GM12892 (cell line): Measurements from ENCODE around the gene PSMA7.

ENCODE experiments used
- POLR2A ChIP-seq: IDR thresholded peaks from 2 replicates; pipeline ENCODE4 v1.6.1; 2011; ENCODE audit warnings: low read depth, low read length, control low read depth
- POLR2AphosphoS5 ChIP-seq: IDR thresholded peaks from 2 replicates; pipeline ENCODE4 v1.6.1; 2011; ENCODE audit warnings: low read depth, low read length, control low read depth
- TAF1 ChIP-seq: IDR thresholded peaks from 2 replicates; pipeline ENCODE4 v1.6.1; 2011; ENCODE audit warnings: low read depth, mild to moderate bottlenecking, control low read depth, low read length, borderline replicate concordance

DNA sequence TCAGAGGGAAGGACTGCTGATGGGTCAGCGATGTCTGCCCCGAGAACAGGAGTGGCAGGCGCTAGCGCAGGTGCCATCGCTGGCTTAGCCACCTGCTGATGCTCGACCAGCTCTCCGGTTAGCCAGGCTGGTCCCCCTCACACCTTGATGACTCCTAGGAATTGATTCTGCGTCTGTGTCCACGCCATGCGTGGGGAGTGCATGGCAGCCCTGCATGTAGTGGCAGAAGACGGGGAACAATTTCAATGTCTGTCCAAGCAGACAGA, 7.0 kb upstream of the PSMA7 start:
- TF ChIP-seq POLR2A (no peak), POLR2AphosphoS5 (no peak), TAF1 (no peak)
